ENCODE results near the gene TMPRSS13. TPM values are rescaled to one million over a fixed set of nuclear protein-coding genes. Genes with fewer than 3 reads are reported as not detected.

Gene TMPRSS13
- total RNA-seq, 1 donor from 2014 or later, result 5.7 TPM

DNA sequence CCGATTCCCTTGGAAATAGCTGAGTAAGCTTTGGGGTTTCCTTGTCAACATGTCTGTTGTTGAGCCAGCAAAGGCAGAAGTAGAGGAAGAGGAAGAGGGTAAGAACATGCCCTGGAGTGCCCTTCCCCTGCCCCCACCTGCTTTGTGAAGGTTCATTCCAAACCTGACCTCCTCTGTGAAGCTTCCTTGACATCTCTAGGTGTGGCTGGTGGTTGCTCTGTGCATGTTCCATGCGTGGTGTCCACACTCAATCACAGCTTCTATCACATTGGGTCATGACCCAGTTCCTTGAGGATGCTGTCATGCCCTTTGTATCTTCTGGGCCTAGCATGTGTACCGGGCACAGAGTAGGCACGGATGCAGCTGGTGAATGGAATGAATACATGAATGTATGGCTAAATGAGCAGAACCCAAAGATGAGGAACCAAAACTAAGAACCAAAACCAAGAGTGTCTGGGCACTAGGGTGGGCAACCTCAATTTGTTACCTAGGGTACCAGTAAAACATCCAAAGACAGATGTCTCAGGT lies 29.0 kb downstream of the TMPRSS13 start:
- H3K27ac Mint-ChIP-seq, result no peak overlapping the region
- H3K4me1 Mint-ChIP-seq (ENCODE audit: low read depth), result no peaks in the 10 kb centered on the region
- no peaks in the 10 kb centered on the region for H3K36me3 Mint-ChIP-seq (ENCODE audit: insufficient read depth)
- no peaks in the 10 kb centered on the region for H3K9me3 Mint-ChIP-seq (ENCODE audit: low read depth)
- no peak overlapping the region for H3K4me3 Mint-ChIP-seq (ENCODE audit: low read depth)
- H3K27me3 Mint-ChIP-seq, result peaks cover 17% of the 10 kb centered on the region
- no peak for TF ChIP-seq CTCF (IDR thresholded peaks at IDR 0.05; ENCODE audit: unreplicated experiment)
- DNase-seq (ENCODE audit: low spot score, unreplicated experiment), result no peak

DNA sequence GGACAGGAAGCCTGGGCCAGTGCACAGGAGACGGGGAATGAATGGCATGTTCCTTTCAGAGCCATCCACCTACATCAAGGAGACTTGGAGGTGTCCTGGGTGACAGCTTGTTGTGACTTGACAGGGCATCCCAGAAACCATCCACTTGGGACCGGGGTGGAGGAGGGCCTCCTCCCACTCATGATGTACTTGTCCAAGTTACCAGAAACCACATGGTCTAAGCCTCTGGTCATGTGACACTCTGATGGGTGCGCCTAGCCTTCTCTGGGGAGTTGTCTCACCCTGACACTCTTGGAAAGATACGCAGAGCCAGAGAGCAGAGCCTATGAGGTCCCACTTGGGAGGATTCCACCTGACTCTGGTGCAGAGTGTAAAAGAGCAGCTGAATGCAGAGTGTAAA lies 31.1 kb downstream of the TMPRSS13 start:
- H3K27me3 Mint-ChIP-seq, result peaks cover 17% of the 10 kb centered on the region
- TF ChIP-seq CTCF (IDR thresholded peaks at IDR 0.05; ENCODE audit: unreplicated experiment), result no peak
- DNase-seq (ENCODE audit: low spot score, unreplicated experiment), result no peak
- H3K27ac Mint-ChIP-seq, result no peak overlapping the region
- peaks cover 11% of the 10 kb centered on the region for H3K9me3 Mint-ChIP-seq (ENCODE audit: low read depth)
- H3K4me1 Mint-ChIP-seq (ENCODE audit: low read depth), result no peaks in the 10 kb centered on the region
- H3K36me3 Mint-ChIP-seq (ENCODE audit: insufficient read depth), result no peaks in the 10 kb centered on the region
- H3K4me3 Mint-ChIP-seq (ENCODE audit: low read depth), result no peak overlapping the region

GRCh38 chr11:117892651-117893050 lies 36.6 kb downstream of the TMPRSS13 start:
- Mint-ChIP-seq H3K4me3 (ENCODE audit: low read depth) (no peak overlapping the region), H3K36me3 (ENCODE audit: insufficient read depth) (no peaks in the 10 kb centered on the region), H3K27ac (no peak overlapping the region), H3K27me3 (peaks cover 18% of the 10 kb centered on the region), H3K9me3 (ENCODE audit: low read depth) (peaks cover 21% of the 10 kb centered on the region), H3K4me1 (ENCODE audit: low read depth) (no peaks in the 10 kb centered on the region)
- DNase-seq (ENCODE audit: low spot score, unreplicated experiment), result no peak
- no peak for TF ChIP-seq CTCF (IDR thresholded peaks at IDR 0.05; ENCODE audit: unreplicated experiment)

DNA sequence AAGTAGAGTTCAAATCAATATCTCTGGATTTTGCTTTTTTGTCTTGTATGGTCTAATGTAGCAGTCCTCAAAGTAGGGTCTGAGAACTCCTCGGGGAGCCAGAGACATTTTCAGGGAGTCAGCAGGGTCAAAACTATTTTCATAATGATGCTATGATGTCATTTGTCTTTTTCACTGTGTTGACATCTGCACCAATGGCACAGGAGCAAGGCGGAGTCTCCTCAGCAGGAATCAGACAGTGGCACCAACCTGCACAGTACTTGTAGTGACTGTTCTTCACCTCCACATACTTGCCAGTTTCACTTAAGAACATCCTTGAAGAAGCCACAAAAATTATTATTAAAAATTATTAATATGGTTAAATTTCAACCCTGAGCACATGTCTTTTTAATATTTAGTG lies 37.8 kb downstream of the TMPRSS13 start:
- no peaks in the 10 kb centered on the region for H3K4me1 Mint-ChIP-seq (ENCODE audit: low read depth)
- no peak for DNase-seq (ENCODE audit: low spot score, unreplicated experiment)
- TF ChIP-seq CTCF (IDR thresholded peaks at IDR 0.05; ENCODE audit: unreplicated experiment), result no peak
- H3K9me3 Mint-ChIP-seq (ENCODE audit: low read depth), result peaks cover 21% of the 10 kb centered on the region
- H3K36me3 Mint-ChIP-seq (ENCODE audit: insufficient read depth), result no peaks in the 10 kb centered on the region
- peaks cover 16% of the 10 kb centered on the region for H3K27me3 Mint-ChIP-seq
- no peak overlapping the region for H3K4me3 Mint-ChIP-seq (ENCODE audit: low read depth)
- no peak overlapping the region for H3K27ac Mint-ChIP-seq

GRCh38 chr11:117888139-117888566 lies 41.0 kb downstream of the TMPRSS13 start:
- no peak overlapping the region for H3K4me3 Mint-ChIP-seq (ENCODE audit: low read depth)
- no peak overlapping the region for H3K27ac Mint-ChIP-seq
- peaks cover 10% of the 10 kb centered on the region for H3K9me3 Mint-ChIP-seq (ENCODE audit: low read depth)
- no peak for TF ChIP-seq CTCF (IDR thresholded peaks at IDR 0.05; ENCODE audit: unreplicated experiment)
- peaks cover 18% of the 10 kb centered on the region for H3K27me3 Mint-ChIP-seq
- no peak for DNase-seq (ENCODE audit: low spot score, unreplicated experiment)
- H3K36me3 Mint-ChIP-seq (ENCODE audit: insufficient read depth), result no peaks in the 10 kb centered on the region
- peaks cover 2% of the 10 kb centered on the region for H3K4me1 Mint-ChIP-seq (ENCODE audit: low read depth)

All from progenitor cell of endocrine pancreas (in vitro differentiated cells).